ENCODE measurements around the gene ZNF700.

GRCh38 chr19:11971041-11971440 is 46.1 kb downstream of the ZNF700 start:
- no peak for TF ChIP-seq CTCF (IDR thresholded peaks at IDR 0.05)
- TF ChIP-seq POLR2A (IDR thresholded peaks at IDR 0.05): no peak
